ENCODE measurements around the gene SP9.

The SP9 gene

DNA sequence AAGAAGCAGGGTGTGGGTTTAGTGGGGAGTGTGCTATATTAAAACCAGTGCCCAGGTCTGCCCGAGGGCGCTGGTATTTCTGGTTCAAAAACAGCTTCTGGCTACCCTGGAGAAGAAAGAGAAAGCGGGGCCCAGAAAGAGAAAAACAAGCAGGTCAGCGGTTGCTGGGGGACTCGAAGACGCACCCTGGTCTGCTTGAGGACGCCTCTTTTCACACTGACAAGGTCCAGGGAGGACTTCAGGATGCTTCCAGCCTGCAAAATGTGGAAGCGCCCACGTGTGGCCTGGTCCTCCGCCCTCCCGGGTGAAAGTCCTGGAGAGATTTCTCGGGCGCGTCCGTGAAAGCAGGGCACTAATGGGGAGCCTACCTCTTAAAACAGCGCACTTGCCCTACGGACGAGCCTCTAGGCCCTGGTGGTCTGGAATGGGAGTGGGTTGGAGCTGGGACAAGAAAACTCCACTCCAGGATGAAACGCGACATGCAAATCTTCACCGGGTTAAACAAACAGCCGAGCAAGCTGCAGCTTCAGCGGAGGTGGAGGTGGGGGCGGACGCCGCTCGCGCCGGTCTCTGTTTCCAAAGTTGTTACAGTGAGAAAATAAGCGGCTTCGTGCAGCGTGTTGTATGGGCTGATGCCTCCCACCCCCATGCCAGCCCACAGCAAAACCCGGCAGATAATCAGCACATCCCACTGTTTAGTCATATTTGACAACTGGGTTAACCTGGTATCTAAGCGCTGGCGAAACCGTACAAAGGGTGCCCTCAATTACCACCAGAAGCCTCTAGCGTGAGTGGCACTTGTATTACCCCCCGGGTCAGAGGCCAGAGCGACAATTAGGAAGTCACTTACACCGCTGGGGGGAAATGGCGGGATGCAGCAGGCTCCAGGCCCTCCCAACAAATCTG is 1.1 kb upstream of the SP9 start:
- DNase-seq, result no peak

- no peak for DNase-seq
Measured at GRCh38 chr2:174334278-174334715, 457 bp upstream of the SP9 start.

GRCh38 chr2:174335254-174335987 is 667 bp downstream of the SP9 start:
- no peak for DNase-seq

- DNase-seq, result no peak
Measured at GRCh38 chr2:174335988-174336500, 1.3 kb downstream of the SP9 start.

GRCh38 chr2:174336501-174337336 is 2.0 kb downstream of the SP9 start:
- DNase-seq, result no peak

GRCh38 chr2:174337337-174338146 is 2.8 kb downstream of the SP9 start:
- DNase-seq, result no peak

DNA sequence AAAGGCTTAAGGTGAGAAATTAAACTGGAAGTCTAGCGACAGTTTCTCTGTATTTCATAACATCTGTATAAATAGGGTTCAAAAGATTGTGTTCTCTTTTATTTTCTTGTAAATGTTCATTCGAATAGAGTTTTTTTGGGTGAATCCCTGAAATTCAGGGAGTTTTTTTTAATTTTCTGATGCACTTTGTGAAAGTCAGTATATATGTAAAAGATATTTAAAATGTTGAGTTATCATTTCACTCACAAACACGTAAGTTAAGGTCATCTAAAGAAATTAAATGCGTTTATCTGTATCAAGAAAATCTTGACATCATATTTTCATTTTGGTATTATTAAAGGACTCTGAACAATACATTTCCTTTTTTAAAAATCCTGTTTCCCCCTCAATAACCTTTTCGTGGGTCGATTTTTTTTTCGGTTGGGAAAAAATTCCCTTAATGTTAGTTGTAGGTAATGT is 3.4 kb downstream of the SP9 start:
- DNase-seq, result no peak

DNA sequence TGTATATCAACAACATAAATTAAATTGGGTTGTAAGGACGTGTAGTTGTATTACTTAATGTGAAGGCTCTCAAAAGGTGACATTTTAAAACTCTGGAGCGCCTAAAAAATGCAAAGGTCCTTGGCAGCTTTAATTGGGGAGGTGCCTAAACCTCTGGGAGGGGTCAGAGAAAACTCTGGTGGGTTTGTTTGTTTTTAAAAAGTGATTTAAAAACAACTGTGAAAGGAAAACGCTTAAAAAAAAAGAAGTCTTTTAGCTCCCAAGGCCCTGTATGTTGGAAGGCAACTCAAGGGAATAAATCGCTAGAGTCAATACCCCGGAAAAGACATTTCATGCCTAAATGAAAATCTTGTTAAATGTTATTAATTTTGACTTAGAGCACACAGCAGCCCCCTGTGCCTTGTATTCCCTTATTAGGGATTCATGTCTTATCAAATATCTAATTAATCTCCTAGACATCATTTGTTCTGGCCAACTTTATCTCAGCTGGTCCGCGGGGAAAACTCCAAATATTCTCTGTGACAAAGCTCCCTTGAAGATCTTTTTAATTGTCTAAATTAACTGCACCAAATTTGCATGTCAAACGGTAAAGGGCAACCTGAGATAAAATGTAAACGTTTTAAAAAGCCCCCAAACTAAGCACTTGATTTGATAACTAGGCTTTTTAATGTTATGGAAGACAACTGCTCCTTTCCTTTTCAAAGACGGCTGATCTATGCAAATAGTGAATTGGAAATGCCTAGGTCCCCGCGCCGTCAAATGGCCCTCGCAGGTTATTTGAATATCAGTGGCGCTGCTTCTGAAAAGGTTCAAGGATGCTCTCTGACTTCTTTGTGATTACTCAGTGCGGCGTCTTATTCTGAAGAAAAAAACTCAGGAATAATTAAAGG is 4.2 kb downstream of the SP9 start:
- DNase-seq, result no peak

GRCh38 chr2:174339561-174340399 is 5.0 kb downstream of the SP9 start:
- DNase-seq, result no peak

DNA sequence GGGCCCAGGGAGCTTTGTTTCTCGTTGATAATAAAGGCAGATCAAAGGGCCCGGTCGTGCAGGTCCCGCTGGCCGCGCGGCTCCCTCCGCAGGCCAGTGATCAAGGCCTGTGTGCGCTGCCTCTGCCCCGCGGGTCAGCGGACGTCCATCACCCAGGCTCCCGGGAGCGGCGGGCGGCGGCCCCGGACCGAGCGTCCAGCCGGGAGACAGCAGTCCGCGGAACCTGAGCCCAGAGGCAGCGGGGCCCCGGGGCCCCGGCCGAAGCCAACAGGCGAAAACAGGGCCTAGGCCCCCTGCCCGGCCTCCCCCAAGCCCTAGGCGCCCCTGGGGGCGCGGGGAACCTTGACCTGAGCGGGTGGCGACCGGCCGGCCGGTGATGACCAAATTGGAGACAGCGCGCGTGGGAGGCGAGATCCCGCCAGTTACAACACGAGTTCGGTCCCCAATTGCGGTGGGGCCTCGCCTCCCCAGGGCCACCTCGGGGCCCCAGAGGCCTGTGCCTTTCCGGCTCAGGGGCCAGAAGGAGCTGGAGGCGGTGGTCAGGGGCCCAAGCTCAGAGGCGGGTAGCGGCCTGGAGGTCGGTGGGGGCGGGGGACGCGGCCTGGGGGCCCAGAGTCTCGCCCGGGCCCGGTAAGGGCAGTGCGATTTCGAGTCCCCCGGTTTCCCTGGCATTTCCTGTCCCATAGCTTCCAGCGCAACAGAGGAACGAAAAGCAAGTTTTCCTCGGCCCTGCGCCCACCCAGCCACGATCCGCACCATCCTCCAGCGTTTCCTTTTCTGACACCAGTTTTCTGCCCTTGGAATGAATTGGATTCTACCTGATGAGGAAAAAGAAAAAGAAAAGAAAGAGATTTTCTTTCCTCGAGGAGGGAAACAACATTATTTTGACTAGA is 5.9 kb downstream of the SP9 start:
- no peak for DNase-seq

- peak; percentile 71 for DNase-seq
Measured at GRCh38 chr2:174341293-174341994, 6.7 kb downstream of the SP9 start.

DNA sequence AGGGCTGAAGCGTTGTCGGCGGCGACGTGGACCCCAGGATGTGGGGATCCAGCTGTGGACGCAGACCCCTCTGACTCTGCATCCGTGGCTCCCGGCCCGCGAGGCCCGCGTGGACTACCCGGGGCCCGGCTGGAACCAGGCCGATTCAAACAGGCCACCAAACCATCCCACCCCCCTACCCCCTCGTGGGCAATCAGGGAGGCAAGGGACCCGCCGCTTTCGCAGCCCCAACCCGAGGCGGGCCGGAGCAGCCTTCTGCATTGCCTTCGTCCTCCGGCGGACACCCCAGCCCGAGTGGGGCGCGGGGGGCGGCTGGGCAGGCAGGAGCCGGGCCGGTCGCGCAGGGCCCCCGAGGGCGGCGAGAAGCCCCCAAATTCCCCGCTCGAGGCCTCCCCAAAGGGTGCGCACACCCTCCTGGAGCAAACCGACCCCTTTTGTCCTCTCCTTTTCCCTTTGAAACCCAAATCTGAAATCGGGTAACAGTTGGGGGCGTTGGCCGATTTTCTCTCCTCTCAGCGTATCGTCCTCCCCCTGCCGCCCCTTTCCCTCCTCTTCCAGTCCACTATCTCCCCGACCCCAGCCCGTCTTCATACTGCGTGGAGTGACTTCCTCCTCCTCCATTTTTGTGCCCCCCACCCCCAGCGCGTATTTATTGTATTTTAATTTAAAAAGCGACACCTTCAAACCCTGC is 7.4 kb downstream of the SP9 start:
- no peak for DNase-seq

GRCh38 chr2:174342686-174343342 is 8.1 kb downstream of the SP9 start:
- peak; percentile 15 for DNase-seq

DNA sequence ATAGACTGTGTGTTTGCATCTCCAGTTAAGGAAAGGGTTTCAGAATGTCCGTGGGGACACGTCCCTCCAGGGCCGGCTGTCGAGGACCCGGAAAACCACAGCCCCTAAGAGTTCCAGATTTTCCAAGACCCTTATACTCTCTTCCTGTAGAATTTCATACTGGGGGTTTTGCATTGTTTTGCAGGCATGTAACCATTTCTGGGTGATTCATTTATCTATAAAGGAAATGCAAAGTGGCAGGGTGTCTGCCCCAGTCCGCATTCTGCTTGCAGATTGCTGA is 8.5 kb downstream of the SP9 start:
- DNase-seq, result no peak

DNA sequence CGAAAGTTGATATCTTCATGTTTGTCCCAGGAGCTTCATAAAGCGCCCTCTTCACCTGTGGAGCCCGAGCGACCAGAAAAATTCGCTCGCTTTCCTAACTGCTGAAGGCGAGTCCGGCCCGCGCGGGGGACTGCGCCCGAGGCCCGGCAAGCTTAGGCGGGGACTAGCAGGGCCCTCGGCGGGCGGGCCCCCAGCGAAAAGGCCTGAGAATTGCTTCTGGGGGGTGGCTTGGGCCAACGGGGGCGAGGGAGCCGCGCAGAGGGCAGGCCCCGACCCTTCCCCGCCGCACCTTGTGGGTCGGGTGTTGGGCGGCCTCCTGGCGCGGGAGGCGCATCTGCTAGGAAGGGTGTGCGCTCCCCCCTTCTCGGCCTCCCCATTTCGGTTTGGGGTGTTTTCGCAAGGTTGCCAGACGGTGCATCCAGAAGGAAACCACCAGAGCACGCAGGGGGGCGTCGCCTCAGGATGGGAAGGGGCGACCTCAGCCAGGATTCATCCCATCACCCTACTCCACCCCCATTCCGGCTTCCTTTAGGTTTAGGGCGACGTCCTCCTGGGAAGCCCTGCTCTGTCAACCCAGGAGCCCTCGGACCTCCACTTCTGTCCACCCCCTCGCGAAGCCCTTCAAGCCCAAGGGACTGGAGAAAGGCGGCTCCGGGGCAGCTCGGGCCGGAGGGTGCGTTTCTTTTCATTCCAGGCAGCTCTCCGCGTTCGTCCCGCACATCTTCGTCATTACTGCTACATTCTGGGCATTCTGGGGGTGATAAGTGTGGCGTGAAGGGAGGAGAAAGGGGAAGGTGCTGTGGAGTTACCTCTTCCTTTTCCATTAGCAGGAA is 9.1 kb downstream of the SP9 start:
- DNase-seq, result no peak

Data from DMS153 (cell line).